HG02610 (cell line): Measurements from ENCODE around the gene ANTKMT.

Source experiments
- ATAC-seq: cut with Tn5 transposase; IDR thresholded peaks from one replicate; pipeline ENCODE4 v1.9.1; 2021; ENCODE audit warnings: mild to moderate bottlenecking, moderate library complexity; ENCODE audit not compliant: unreplicated experiment

The ANTKMT gene

GRCh38 chr16:761625-762513 lies 40.9 kb downstream of the ANTKMT start:
- no peak for ATAC-seq

DNA sequence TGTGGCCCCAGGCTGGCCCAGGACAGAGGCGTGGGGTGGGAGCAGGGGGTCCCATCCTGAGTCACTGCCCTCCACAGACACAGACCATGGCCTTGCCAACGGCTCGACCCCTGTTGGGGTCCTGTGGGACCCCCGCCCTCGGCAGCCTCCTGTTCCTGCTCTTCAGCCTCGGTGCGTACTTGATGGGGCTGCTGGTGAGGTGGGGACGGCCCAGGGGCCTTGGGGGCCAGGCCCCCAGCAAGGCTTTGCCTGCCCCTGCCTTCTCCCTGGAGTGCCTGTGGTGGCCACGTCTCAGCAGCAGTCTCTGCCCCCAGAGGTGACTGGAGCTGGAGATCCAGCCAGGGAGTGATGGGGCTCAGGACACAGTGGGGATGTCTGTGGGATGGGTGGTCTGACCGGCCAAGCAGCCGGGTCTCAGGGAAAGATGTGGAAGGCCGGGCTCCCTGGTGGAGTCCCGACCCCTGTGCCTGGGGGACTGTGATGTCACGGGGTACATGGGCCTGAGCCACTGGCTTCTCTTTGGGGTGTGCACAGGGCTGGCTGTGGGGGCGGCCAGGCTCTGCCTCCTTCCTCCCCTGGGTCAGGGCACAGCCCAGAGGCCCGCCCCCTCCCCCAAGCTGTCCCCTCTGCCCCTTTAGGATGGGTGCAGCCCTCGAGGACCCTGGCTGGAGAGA lies 41.8 kb downstream of the ANTKMT start:
- no peak for ATAC-seq

- no peak for ATAC-seq
Observed at GRCh38 chr16:763369-764183, 42.6 kb downstream of the ANTKMT start.

DNA sequence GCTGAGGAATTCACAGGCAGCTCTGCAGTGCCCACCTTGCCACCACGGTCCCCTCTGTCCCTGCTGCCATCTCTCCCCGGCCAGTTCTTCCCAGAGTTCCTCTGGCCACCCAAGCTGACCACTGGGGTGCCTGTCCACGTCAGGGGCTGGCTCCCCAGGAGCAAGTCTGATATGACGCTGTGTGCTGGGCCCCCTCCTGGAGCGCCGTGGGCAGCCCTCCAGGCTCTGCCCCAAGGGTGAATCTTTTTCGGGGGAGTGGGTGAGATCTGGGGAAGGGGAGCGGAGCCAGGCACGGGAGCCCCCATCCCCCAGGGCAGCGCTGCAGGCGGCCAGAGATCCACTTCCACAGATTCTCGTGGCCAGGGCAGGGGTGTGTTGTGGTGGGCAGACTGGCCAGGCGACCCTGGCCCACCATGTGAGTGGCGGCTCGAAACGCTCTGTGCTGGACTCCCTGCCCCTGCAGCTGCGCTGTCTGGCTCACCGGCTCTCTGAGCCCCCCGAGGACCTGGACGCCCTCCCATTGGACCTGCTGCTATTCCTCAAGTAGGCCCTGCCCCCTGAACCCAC lies 43.3 kb downstream of the ANTKMT start:
- no peak for ATAC-seq

DNA sequence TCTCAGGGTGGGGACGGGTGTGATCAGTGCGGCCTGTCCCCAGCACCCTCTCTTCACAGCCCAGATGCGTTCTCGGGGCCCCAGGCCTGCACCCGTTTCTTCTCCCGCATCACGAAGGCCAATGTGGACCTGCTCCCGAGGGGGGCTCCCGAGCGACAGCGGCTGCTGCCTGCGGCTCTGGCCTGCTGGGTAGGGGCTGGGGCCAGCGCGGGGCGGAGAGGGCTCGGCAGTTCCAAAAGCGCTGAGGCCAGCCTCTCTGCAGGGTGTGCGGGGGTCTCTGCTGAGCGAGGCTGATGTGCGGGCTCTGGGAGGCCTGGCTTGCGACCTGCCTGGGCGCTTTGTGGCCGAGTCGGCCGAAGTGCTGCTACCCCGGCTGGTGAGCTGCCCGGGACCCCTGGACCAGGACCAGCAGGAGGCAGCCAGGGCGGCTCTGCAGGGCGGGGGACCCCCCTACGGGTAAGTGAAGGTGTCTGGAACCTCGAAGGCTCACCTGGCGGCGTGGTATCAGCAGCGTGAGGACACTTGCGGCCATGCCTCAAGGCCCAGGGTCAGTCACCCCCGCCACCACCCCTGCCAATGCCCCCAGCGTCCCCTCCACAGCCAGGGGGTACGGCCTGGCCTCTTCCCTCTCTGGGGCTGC lies 44.0 kb downstream of the ANTKMT start:
- ATAC-seq = no peak

GRCh38 chr16:765488-765865 lies 44.5 kb downstream of the ANTKMT start:
- ATAC-seq = no peak

GRCh38 chr16:766008-766819 lies 45.3 kb downstream of the ANTKMT start:
- no peak for ATAC-seq

- ATAC-seq = no peak
Observed at GRCh38 chr16:766820-767640, 46.1 kb downstream of the ANTKMT start.

DNA sequence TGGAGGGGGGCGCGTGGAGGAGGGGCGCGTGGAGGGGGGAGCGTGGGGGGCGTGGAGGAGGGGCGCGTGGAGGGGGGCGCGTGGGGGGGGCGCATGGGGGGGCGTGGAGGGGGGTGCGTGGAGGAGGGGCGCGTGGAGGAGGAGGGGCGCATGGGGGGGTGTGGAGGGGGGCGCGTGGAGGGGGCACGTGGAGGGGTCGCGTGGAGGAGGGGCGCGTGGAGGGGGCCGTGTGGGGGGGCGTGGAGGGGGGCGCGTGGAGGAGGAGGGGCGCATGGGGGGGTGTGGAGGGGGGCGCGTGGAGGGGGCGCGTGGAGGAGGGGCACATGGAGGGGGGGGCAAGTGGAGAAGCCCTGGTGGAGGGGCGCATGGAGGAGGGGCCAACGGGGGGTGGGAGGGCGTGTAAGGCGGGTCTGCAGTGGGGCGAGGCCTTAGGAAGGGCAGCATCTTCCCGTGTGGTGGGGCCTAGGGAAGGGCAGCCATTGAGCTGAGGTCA lies 46.8 kb downstream of the ANTKMT start:
- ATAC-seq = no peak

- no peak for ATAC-seq
Observed at GRCh38 chr16:768428-768827, 47.5 kb downstream of the ANTKMT start.

GRCh38 chr16:769184-769784 lies 48.3 kb downstream of the ANTKMT start:
- no peak for ATAC-seq

DNA sequence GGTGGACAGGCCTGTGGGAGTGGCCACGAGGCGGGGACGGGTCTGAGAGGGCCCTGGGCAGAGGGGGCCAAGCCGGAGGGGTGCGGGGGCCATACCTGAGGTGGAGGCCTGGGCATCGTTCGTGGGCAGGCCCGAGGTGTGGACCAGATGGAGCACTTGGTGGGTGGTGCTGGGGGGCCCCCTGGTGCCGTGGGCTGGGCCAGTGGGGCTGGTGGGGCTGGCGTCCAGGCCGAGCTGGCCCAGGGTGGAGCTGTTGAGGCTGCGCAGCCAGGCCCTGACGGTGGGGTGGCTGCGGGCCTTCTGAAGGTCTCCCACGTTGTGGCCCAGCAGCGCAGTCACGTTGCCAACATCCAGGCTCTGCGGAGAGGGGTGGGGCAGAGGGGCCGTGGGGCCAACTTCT lies 49.0 kb downstream of the ANTKMT start:
- ATAC-seq = no peak

DNA sequence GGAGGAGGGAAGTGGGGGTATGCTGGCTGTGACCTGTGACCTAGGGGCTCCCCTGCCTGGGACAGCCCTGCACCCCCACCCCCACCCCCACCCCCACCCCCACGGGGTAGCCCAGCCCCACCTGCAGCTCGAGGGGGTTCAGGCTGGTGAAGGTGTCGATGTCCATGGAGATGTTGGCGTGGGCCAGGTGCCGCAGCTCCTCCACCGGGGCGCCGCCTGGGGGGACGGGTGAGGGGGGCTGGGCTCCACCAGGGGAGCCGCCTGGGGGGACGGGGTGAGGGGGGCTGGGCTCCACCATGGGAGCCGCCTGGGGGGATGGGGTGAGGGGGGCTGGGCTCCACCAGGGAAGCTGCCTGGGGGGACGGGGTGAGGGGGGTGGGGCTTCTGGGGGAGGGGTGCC lies 49.5 kb downstream of the ANTKMT start:
- no peak for ATAC-seq
